ENCODE results near the gene TMEM115.

The TMEM115 gene

GRCh38 chr3:50341996-50342650 lies 17.2 kb downstream of the TMEM115 start:
- H3K27me3 ChIP-seq (replicated peaks; ENCODE audit: control insufficient read depth, insufficient read depth, low read length, poor library complexity, severe bottlenecking), result no peaks in the 10 kb centered on the region
- H3K4me1 ChIP-seq (ENCODE audit: control insufficient read depth, insufficient read depth, low read length, poor library complexity, severe bottlenecking), result peaks cover 43% of the 10 kb centered on the region
- no peak overlapping the region for H3K27ac ChIP-seq (ENCODE audit: insufficient read depth, low read length, poor library complexity, severe bottlenecking)
- DNase-seq, result no peak
- H3K36me3 ChIP-seq (ENCODE audit: control insufficient read depth, insufficient read depth, low read length), result no peaks in the 10 kb centered on the region
- H3K4me3 ChIP-seq (ENCODE audit: insufficient read depth, low read depth, low read length, poor library complexity, severe bottlenecking), result no peak overlapping the region
- H3K9me3 ChIP-seq (ENCODE audit: control insufficient read depth, low read length), result no peaks in the 10 kb centered on the region

DNA sequence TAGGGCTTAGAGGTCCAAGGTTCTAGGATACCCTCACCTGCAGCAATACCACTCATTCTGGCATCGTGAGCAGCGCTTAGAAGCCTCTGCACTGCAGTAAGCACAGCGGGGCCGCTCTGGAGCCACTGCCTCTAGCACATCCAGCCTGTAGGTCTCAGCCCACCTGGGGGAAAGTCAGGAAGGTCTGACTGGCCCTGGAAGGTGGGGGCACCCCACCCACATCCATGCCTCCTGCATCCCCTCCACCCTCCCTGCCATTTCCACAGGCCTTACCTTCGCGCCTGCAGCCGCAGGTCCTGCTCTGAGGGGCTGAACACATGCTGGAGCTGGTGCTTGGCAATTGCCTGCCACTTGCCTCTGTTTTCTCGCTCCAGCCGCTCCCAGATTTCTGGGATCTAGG lies 17.8 kb downstream of the TMEM115 start:
- Histone ChIP-seq H3K36me3 (ENCODE audit: control insufficient read depth, insufficient read depth, low read length) (no peaks in the 10 kb centered on the region), H3K9me3 (ENCODE audit: control insufficient read depth, low read length) (no peaks in the 10 kb centered on the region), H3K4me3 (ENCODE audit: insufficient read depth, low read depth, low read length, poor library complexity, severe bottlenecking) (no peak overlapping the region), H3K27ac (ENCODE audit: insufficient read depth, low read length, poor library complexity, severe bottlenecking) (peak overlapping the region; percentile 95), H3K4me1 (ENCODE audit: control insufficient read depth, insufficient read depth, low read length, poor library complexity, severe bottlenecking) (peaks cover 42% of the 10 kb centered on the region), H3K27me3 (replicated peaks; ENCODE audit: control insufficient read depth, insufficient read depth, low read length, poor library complexity, severe bottlenecking) (no peaks in the 10 kb centered on the region)
- no peak for DNase-seq

- peak; percentile 47 to 65 (median 48) for DNase-seq
- peaks cover 42% of the 10 kb centered on the region for H3K4me1 ChIP-seq (ENCODE audit: control insufficient read depth, insufficient read depth, low read length, poor library complexity, severe bottlenecking)
- H3K4me3 ChIP-seq (ENCODE audit: insufficient read depth, low read depth, low read length, poor library complexity, severe bottlenecking), result peak within 1 kb of the TSS; percentile 51
- no peaks in the 10 kb centered on the region for H3K36me3 ChIP-seq (ENCODE audit: control insufficient read depth, insufficient read depth, low read length)
- peak within 1 kb of the TSS; percentile 95 for H3K27ac ChIP-seq (ENCODE audit: insufficient read depth, low read length, poor library complexity, severe bottlenecking)
- no peaks in the 10 kb centered on the region for H3K27me3 ChIP-seq (replicated peaks; ENCODE audit: control insufficient read depth, insufficient read depth, low read length, poor library complexity, severe bottlenecking)
- no peaks in the 10 kb centered on the region for H3K9me3 ChIP-seq (ENCODE audit: control insufficient read depth, low read length)
These were observed 18.6 kb downstream of the TMEM115 start, which contains the start of gene RASSF1 for GRCh38 chr3:50340448-50341329. Gene RASSF1 (minus strand): TSS chr3:50340836. CDS start chr3:50340805, 31 bp downstream.

DNA sequence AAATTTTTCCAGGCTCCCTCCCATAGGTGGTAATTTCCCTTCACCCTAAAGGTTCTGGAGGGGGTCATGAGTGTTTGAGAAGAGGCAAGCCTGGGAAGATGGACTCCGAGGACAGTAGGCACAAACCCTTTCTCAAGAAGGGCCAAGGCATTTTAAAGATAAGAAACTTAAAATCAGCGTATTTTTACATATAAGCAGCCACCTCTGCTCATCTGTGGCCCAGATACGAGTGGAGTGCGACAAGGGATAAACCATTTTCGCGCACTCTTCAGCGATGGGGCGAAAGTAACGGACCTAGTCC lies 19.2 kb downstream of the TMEM115 start:
- DNase-seq, result no peak
- Histone ChIP-seq H3K9me3 (ENCODE audit: control insufficient read depth, low read length) (no peaks in the 10 kb centered on the region), H3K4me3 (ENCODE audit: insufficient read depth, low read depth, low read length, poor library complexity, severe bottlenecking) (peak overlapping the region; percentile 51), H3K36me3 (ENCODE audit: control insufficient read depth, insufficient read depth, low read length) (no peaks in the 10 kb centered on the region), H3K27ac (ENCODE audit: insufficient read depth, low read length, poor library complexity, severe bottlenecking) (peak overlapping the region; percentile 95), H3K27me3 (replicated peaks; ENCODE audit: control insufficient read depth, insufficient read depth, low read length, poor library complexity, severe bottlenecking) (no peaks in the 10 kb centered on the region), H3K4me1 (ENCODE audit: control insufficient read depth, insufficient read depth, low read length, poor library complexity, severe bottlenecking) (peaks cover 36% of the 10 kb centered on the region)

GRCh38 chr3:50339485-50340146 lies 19.7 kb downstream of the TMEM115 start:
- no peak for DNase-seq
- Histone ChIP-seq H3K36me3 (ENCODE audit: control insufficient read depth, insufficient read depth, low read length) (no peaks in the 10 kb centered on the region), H3K4me1 (ENCODE audit: control insufficient read depth, insufficient read depth, low read length, poor library complexity, severe bottlenecking) (peaks cover 39% of the 10 kb centered on the region), H3K27me3 (replicated peaks; ENCODE audit: control insufficient read depth, insufficient read depth, low read length, poor library complexity, severe bottlenecking) (no peaks in the 10 kb centered on the region), H3K4me3 (ENCODE audit: insufficient read depth, low read depth, low read length, poor library complexity, severe bottlenecking) (peak overlapping the region; percentile 51), H3K27ac (ENCODE audit: insufficient read depth, low read length, poor library complexity, severe bottlenecking) (peak overlapping the region; percentile 95), H3K9me3 (ENCODE audit: control insufficient read depth, low read length) (no peaks in the 10 kb centered on the region)

- H3K4me3 ChIP-seq (ENCODE audit: insufficient read depth, low read depth, low read length, poor library complexity, severe bottlenecking), result peak overlapping the region; percentile 77
- H3K27me3 ChIP-seq (replicated peaks; ENCODE audit: control insufficient read depth, insufficient read depth, low read length, poor library complexity, severe bottlenecking), result no peaks in the 10 kb centered on the region
- DNase-seq, result no peak
- H3K27ac ChIP-seq (ENCODE audit: insufficient read depth, low read length, poor library complexity, severe bottlenecking), result peak overlapping the region; percentile 95
- no peaks in the 10 kb centered on the region for H3K9me3 ChIP-seq (ENCODE audit: control insufficient read depth, low read length)
- H3K4me1 ChIP-seq (ENCODE audit: control insufficient read depth, insufficient read depth, low read length, poor library complexity, severe bottlenecking), result peaks cover 45% of the 10 kb centered on the region
- H3K36me3 ChIP-seq (ENCODE audit: control insufficient read depth, insufficient read depth, low read length), result no peaks in the 10 kb centered on the region
These were observed 20.4 kb downstream of the TMEM115 start for GRCh38 chr3:50338965-50339364.

- Histone ChIP-seq H3K27ac (ENCODE audit: insufficient read depth, low read length, poor library complexity, severe bottlenecking) (peak overlapping the region; percentile 95), H3K27me3 (replicated peaks; ENCODE audit: control insufficient read depth, insufficient read depth, low read length, poor library complexity, severe bottlenecking) (no peaks in the 10 kb centered on the region), H3K36me3 (ENCODE audit: control insufficient read depth, insufficient read depth, low read length) (no peaks in the 10 kb centered on the region), H3K4me3 (ENCODE audit: insufficient read depth, low read depth, low read length, poor library complexity, severe bottlenecking) (peak overlapping the region; percentile 77), H3K4me1 (ENCODE audit: control insufficient read depth, insufficient read depth, low read length, poor library complexity, severe bottlenecking) (peaks cover 52% of the 10 kb centered on the region), H3K9me3 (ENCODE audit: control insufficient read depth, low read length) (no peaks in the 10 kb centered on the region)
- DNase-seq, result peak; percentile 86 to 94 (median 90)
These were observed 22.0 kb downstream of the TMEM115 start for GRCh38 chr3:50337175-50337861.

- Histone ChIP-seq H3K4me3 (ENCODE audit: insufficient read depth, low read depth, low read length, poor library complexity, severe bottlenecking) (peak overlapping the region; percentile 77), H3K27me3 (replicated peaks; ENCODE audit: control insufficient read depth, insufficient read depth, low read length, poor library complexity, severe bottlenecking) (no peaks in the 10 kb centered on the region), H3K4me1 (ENCODE audit: control insufficient read depth, insufficient read depth, low read length, poor library complexity, severe bottlenecking) (peaks cover 52% of the 10 kb centered on the region), H3K9me3 (ENCODE audit: control insufficient read depth, low read length) (no peaks in the 10 kb centered on the region), H3K36me3 (ENCODE audit: control insufficient read depth, insufficient read depth, low read length) (peaks cover 7% of the 10 kb centered on the region), H3K27ac (ENCODE audit: insufficient read depth, low read length, poor library complexity, severe bottlenecking) (peak overlapping the region; percentile 95)
- no peak for DNase-seq
These were observed 22.7 kb downstream of the TMEM115 start for GRCh38 chr3:50336452-50337174.

- H3K4me1 ChIP-seq (ENCODE audit: control insufficient read depth, insufficient read depth, low read length, poor library complexity, severe bottlenecking), result peaks cover 33% of the 10 kb centered on the region
- no peak overlapping the region for H3K4me3 ChIP-seq (ENCODE audit: insufficient read depth, low read depth, low read length, poor library complexity, severe bottlenecking)
These were observed 24.8 kb downstream of the TMEM115 start for GRCh38 chr3:50334339-50335075.

More at GRCh38 chr3:50334339-50335075, 24.8 kb downstream of the TMEM115 start:
- Histone ChIP-seq H3K36me3 (ENCODE audit: control insufficient read depth, insufficient read depth, low read length) (peaks cover 25% of the 10 kb centered on the region), H3K27ac (ENCODE audit: insufficient read depth, low read length, poor library complexity, severe bottlenecking) (peak overlapping the region; percentile 95), H3K9me3 (ENCODE audit: control insufficient read depth, low read length) (no peaks in the 10 kb centered on the region), H3K27me3 (replicated peaks; ENCODE audit: control insufficient read depth, insufficient read depth, low read length, poor library complexity, severe bottlenecking) (no peaks in the 10 kb centered on the region)
- DNase-seq, result no peak
